ENCODE data around the gene PRLR.

Gene PRLR

GRCh38 chr5:35240892-35241291 is 10.6 kb upstream of the PRLR start:
- no peak for TF ChIP-seq CTCF (IDR thresholded peaks at IDR 0.05)

- no peak for TF ChIP-seq CTCF (IDR thresholded peaks at IDR 0.05)
These were observed 9.8 kb upstream of the PRLR start for GRCh38 chr5:35239911-35240610.

- no peak for TF ChIP-seq CTCF (IDR thresholded peaks at IDR 0.05)
These were observed 9.2 kb upstream of the PRLR start for GRCh38 chr5:35239476-35239875.

- TF ChIP-seq CTCF (IDR thresholded peaks at IDR 0.05): no peak
These were observed 7.5 kb upstream of the PRLR start for GRCh38 chr5:35237580-35238376.

- TF ChIP-seq CTCF (IDR thresholded peaks at IDR 0.05): no peak
These were observed 6.5 kb upstream of the PRLR start for GRCh38 chr5:35236770-35237169.

GRCh38 chr5:35233601-35234000 is 3.3 kb upstream of the PRLR start:
- TF ChIP-seq CTCF (IDR thresholded peaks at IDR 0.05): no peak

GRCh38 chr5:35233121-35233520 is 2.8 kb upstream of the PRLR start:
- no peak for TF ChIP-seq CTCF (IDR thresholded peaks at IDR 0.05)

Data from LNCAP (cell line).